Stimulated activated CD4-positive, alpha-beta T cell treated with anti-CD3 and anti-CD28 coated beads, Interleukin-4, amount 100 ng/mL, for 48 hours (primary cell): ENCODE results near the gene ALDOB.

Source experiments
- DNase-seq, 2 donors: peaks; one replicate each; pipeline ENCODE4 v3.0.0-alpha.2; 2020; ENCODE audit warnings: low read depth in 2 of 2

ALDOB gene

GRCh38 chr9:101435601-101436079, at the start of gene ALDOB:
ALDOB (minus strand) TSS chr9:101435774; CDS start chr9:101430887, 4,887 bp downstream.
- DNase-seq = no peak

- no peak for DNase-seq
Measured at GRCh38 chr9:101484046-101484445, 48.5 kb upstream of the ALDOB start.

GRCh38 chr9:101481261-101481660, 45.7 kb upstream of the ALDOB start:
- DNase-seq = no peak

GRCh38 chr9:101480386-101480785, 44.8 kb upstream of the ALDOB start:
- no peak for DNase-seq

- no peak for DNase-seq
Measured at GRCh38 chr9:101479338-101480030, 43.9 kb upstream of the ALDOB start.

GRCh38 chr9:101478906-101479305, 43.3 kb upstream of the ALDOB start:
- no peak for DNase-seq

- no peak for DNase-seq
Measured at GRCh38 chr9:101478444-101478843, 42.9 kb upstream of the ALDOB start.

- DNase-seq = no peak
Measured at GRCh38 chr9:101477736-101478135, 42.2 kb upstream of the ALDOB start.

GRCh38 chr9:101477214-101477613, 41.6 kb upstream of the ALDOB start:
- no peak for DNase-seq

- no peak for DNase-seq
Measured at GRCh38 chr9:101476576-101477208, 41.1 kb upstream of the ALDOB start.

- DNase-seq = no peak
Measured at GRCh38 chr9:101472891-101473290, 37.3 kb upstream of the ALDOB start.

GRCh38 chr9:101470929-101471328, 35.4 kb upstream of the ALDOB start:
- DNase-seq = no peak

- no peak for DNase-seq
Measured at GRCh38 chr9:101470021-101470420, 34.4 kb upstream of the ALDOB start.

GRCh38 chr9:101469026-101469425, 33.5 kb upstream of the ALDOB start:
- no peak for DNase-seq

GRCh38 chr9:101468116-101468515, 32.5 kb upstream of the ALDOB start:
- DNase-seq = no peak

GRCh38 chr9:101467690-101468089, 32.1 kb upstream of the ALDOB start:
- DNase-seq = no peak

- DNase-seq = no peak
Measured at GRCh38 chr9:101466863-101467262, 31.3 kb upstream of the ALDOB start.

- no peak for DNase-seq
Measured at GRCh38 chr9:101465326-101465915, 29.8 kb upstream of the ALDOB start.

GRCh38 chr9:101463397-101463796, 27.8 kb upstream of the ALDOB start:
- DNase-seq = no peak

- DNase-seq = no peak
Measured at GRCh38 chr9:101462558-101462957, 27.0 kb upstream of the ALDOB start.

- no peak for DNase-seq
Measured at GRCh38 chr9:101460965-101461364, 25.4 kb upstream of the ALDOB start.

GRCh38 chr9:101458963-101459631, 23.5 kb upstream of the ALDOB start:
- no peak for DNase-seq
